Astrocyte of the hippocampus (primary cell): ENCODE data around the gene SEPTIN7.

Experiments
- DNase-seq: peaks from one replicate; pipeline ENCODE4 v3.0.0; 2011; ENCODE audit warnings: low read depth, low spot score

SEPTIN7 gene

DNA sequence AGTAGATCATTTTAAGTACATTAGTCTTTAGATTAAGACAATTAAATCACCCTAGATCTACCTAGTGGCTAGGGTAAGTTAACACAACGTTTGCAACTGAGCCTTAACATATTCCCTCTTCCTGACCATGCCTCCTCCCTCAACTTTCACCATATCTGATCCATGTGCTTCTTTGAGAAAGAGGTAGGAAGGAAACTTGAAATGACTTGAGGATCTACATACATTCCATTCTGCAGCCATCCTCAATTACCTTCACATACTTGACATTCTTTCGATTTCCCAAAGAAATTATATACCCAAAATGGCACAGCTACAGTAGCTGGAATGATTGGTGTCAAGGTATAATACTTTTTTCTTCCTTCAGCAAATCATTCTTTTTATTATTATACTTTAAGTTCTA, 12.9 kb upstream of the SEPTIN7 start:
- DNase-seq = no peak

- DNase-seq = no peak
Measured at GRCh38 chr7:35792472-35792871, 8.4 kb upstream of the SEPTIN7 start.

DNA sequence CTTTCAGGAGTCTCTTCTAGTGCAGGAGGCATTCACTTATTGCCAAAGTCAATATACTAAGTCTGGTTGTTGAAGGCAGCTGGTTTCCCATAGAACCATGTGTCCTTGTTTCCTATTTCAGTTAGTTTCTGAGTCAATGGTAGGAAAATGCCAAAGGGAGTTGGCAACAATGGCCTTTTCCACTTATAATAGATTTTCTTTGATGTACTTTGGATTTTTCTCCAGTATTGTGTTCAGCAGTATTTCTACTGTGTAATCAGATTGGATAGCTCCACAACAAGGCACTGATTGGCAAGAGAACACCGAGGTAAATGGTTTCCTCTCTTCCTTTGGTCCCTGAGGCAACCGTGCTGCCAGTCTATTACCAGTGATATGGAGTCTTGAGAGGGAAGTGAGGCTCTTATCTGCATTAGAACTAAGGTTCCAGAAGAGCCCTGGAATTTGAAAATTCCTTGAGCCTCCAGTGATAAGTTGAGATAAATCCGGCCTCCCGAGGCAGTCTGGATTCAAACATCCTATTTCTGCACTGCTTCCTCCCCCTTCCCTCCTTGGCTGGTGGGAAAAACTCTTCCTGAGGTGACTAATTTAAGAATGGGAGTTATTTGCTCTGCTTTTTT, 7.9 kb upstream of the SEPTIN7 start:
- peak; percentile 35 for DNase-seq

DNA sequence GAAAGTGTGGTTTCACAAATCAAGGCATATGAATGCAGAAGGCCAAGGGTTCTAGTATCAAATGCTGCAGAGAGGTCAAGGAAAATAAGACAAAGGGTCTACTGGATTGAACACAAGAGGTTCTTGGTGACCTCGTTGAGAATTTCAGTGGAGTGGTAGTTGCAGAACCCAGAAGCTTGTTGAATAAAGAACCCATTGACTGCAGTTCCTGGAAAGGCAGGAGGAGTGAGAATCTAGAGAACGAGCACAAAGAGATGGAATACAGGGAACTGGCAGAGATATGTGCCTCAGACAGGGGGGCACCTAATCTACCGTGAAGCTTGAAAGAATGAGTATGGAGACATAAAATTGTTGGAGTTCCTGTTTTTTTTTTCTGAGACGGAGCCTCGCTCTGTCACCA, 3.5 kb upstream of the SEPTIN7 start:
- DNase-seq = no peak

GRCh38 chr7:35799846-35800717, 775 bp upstream of the SEPTIN7 start:
- DNase-seq = peak; percentile 94

DNA sequence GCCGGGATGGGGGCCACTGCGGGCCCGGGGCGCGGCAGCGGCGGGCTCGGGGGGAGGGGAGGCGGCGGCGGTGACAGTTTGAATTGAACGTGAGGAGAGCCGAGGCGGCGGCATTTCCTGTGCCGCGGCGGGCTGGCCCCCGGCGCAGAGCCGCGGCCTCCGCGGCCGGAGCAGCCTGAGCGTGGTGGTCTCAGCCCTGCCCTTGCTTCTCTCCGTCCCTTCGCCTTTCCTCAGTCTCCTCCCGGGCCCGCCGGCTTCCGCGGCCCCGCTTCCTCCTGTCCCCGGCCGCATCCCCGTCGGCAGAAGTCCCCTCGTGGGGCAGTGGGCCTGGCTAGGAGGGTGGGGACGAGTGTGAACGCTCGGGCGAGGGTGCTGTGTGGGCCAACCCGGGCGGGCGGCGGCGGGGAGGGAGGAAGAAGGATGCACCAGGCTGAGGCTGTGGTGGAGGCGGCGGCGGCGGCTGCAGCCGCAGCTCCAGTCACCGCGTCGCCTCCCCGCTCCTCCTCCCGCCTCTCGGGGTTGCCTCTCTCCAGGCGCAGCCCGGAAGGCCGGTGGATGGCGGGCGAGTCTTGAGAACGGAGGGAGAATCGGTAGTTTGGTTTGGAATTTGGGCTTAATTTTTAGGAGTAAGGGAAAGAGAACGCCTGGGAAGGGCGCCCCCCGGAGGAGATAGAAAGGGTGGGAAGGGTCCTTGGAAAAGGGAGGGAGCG, 690 bp downstream of the SEPTIN7 start:
- DNase-seq = peak; percentile 82

DNA sequence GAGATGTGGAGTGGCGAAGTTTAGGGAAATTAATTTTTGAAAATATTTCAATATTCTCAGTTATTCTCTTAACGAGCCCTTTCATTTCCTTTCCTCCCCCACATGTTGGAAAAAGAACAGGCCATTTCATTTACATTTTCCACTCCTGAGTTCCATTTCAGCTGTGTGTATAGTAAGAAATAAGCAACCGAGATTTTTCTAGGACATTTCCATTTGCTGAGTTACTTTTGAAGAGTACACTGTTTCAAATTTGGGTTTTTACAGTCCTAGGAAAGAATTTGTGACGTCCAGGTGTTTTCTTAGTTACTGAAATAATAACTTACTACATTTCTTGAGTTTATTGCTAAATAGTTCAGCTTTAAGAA, 1.2 kb downstream of the SEPTIN7 start:
- DNase-seq = no peak

GRCh38 chr7:35802649-35803048, 1.8 kb downstream of the SEPTIN7 start:
- peak; percentile 24 for DNase-seq

DNA sequence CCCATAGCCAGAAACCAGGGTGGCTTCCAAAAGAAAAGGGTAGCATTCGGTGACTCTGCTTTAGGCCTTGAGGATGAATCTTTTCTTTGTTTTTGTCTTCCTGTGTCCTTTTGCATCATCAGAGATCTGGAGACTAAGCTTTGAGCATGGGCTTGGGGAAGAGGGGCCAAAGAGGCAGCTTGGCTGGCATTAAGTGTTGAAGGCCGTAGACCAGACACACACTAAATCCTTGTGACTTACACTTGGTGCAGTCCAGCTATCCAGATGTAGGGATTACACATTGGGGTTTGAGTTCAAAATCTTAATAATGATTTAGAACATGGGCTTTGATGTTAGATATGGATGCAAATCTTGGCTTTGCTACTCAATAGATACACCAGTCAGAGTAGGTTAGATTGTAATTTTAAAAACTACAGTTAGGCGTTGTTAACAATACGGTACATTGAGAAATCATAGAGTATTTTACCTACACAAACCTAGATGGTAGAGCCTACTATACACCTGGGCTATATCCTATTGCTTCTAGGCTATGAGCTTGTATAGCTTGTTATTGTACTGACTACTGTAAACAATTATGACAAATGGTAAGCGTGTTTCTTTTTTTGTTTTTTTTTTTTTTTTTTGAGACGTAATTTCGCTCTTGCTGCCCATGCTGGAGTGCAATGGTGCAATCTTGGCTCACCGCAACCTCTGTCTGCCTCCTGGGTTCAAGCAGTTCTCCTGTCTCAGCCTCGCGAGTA, 3.5 kb downstream of the SEPTIN7 start:
- DNase-seq = no peak

- DNase-seq = no peak
Measured at GRCh38 chr7:35805876-35806275, 5.0 kb downstream of the SEPTIN7 start.

GRCh38 chr7:35816514-35816913, 15.7 kb downstream of the SEPTIN7 start:
- DNase-seq = no peak

- DNase-seq = no peak
Measured at GRCh38 chr7:35817181-35817580, 16.3 kb downstream of the SEPTIN7 start.

GRCh38 chr7:35817930-35818329, 17.1 kb downstream of the SEPTIN7 start:
- no peak for DNase-seq

GRCh38 chr7:35818513-35818912, 17.7 kb downstream of the SEPTIN7 start:
- no peak for DNase-seq

DNA sequence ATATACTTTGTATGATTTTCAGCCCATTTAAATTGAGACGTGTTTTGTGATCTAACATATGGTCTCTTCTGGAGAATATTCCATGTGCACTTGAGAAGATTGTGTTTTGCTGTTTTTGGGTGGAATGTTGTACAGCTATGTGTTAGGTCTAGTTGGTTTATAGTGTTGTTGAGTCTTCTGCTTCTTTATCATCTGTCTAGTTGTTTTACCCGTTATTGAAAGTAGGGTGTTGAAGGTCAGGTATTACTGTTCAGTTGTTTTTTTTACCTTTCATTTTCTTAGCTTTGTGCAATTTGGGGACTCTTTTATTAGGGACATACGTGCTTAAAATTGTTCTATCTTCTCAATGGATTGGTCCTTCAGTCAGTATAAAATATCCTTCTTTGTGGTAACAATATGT, 18.5 kb downstream of the SEPTIN7 start:
- no peak for DNase-seq

- DNase-seq = no peak
Measured at GRCh38 chr7:35819954-35820703, 19.3 kb downstream of the SEPTIN7 start.

- DNase-seq = no peak
Measured at GRCh38 chr7:35820858-35821257, 20.0 kb downstream of the SEPTIN7 start.

DNA sequence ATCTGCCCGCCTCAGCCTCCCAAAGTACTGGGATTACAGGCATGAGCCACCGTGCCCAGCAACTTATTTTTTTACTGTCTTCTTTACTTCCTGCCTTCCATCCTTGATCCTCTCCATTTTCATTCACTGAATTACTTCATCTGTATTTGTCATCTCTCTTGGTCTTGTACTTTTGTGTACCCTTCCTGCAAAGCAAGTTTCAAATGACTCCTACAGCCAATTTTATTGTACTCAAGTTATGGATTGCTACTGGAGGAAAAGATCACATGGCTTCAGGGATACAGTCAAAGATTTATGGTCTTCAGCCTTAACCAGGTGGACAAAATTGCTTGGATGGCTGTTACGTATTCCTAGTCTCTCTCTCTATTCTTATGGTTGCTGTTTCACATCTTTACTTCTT, 22.6 kb downstream of the SEPTIN7 start:
- no peak for DNase-seq

GRCh38 chr7:35825974-35826373, 25.1 kb downstream of the SEPTIN7 start:
- no peak for DNase-seq

DNA sequence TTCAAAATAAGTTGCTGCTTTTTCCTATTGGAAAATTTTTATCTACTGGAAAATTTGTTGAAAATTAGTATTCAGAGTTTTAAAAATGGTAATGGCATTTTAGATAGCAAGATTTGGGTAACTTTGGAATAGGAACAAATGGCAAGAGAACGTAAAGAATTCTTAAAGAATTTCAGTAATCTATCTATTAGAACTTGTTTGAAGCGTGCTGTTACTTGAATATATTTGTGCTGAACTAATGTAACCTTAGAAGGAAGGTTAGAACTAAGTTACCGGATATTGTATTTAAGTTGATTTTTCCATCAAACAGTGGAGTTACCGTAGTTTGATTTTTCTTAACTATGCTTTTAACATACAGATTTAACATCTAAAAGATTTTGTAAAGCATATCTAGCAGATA, 25.9 kb downstream of the SEPTIN7 start:
- DNase-seq = no peak

- DNase-seq = no peak
Measured at GRCh38 chr7:35828817-35829216, 28.0 kb downstream of the SEPTIN7 start.
